Neural progenitor cell (in vitro differentiated cells): ENCODE data around the gene CASP10. TPM values are rescaled to one million over a fixed set of nuclear protein-coding genes. Genes with fewer than 3 reads are reported as not detected.

Experiments used
- DNase-seq: peaks from one replicate; pipeline ENCODE4 v3.0.0-alpha.2; 2016; ENCODE audit warnings: low spot score
- H2AFZ ChIP-seq: fragments of 200-600 bp; sonication (generic); replicated peaks from 2 replicates; pipeline ENCODE4 v1.6.1; 2016; ENCODE audit warnings: antibody characterized with exemption
- H3F3A ChIP-seq: fragments of 200-600 bp; sonication (generic); 2 replicates; pipeline ENCODE4 v1.6.1; 2016; ENCODE audit warnings: antibody characterized with exemption, low read depth
- H3K27ac ChIP-seq: fragments of 200-600 bp; sonication (generic); 2 replicates; pipeline ENCODE4 v1.5.1; 2016; ENCODE audit warnings: mild to moderate bottlenecking
- H3K27me3 ChIP-seq: fragments of 200-600 bp; sonication (generic); 2 replicates; pipeline ENCODE4 v1.6.1; 2016; ENCODE audit warnings: mild to moderate bottlenecking, moderate library complexity
- H3K36me3 ChIP-seq: fragments of 200-600 bp; sonication (generic); 2 replicates; pipeline ENCODE4 v1.5.1; 2016
- H3K4me1 ChIP-seq: fragments of 200-600 bp; sonication (generic); 2 replicates; pipeline ENCODE4 v1.6.1; 2016; ENCODE audit warnings: mixed run types
- H3K4me2 ChIP-seq: fragments of 200-600 bp; sonication (generic); 2 replicates; pipeline ENCODE4 v1.6.1; 2016
- H3K4me3 ChIP-seq: fragments of 200-600 bp; sonication (generic); 2 replicates; pipeline ENCODE4 v1.5.1; 2016
- H3K79me2 ChIP-seq: fragments of 200-600 bp; sonication (generic); 2 replicates; pipeline ENCODE4 v1.6.1; 2016; ENCODE audit warnings: low read depth
- H3K9ac ChIP-seq: fragments of 200-600 bp; sonication (generic); 2 replicates; pipeline ENCODE4 v1.6.1; 2016
- H3K9me3 ChIP-seq: fragments of 200-600 bp; sonication (generic); 2 replicates; pipeline ENCODE4 v1.5.1; 2016; ENCODE audit warnings: low read depth
- H4K20me1 ChIP-seq: fragments of 200-600 bp; sonication (generic); 2 replicates; pipeline ENCODE4 v1.6.1; 2016; ENCODE audit warnings: low read depth
- H3K27ac Mint-ChIP-seq: 3 replicates; pipeline ENCODE4 v1.8.0; 2021; ENCODE audit warnings: mixed read lengths
- H3K27me3 Mint-ChIP-seq: 2 replicates; pipeline ENCODE4 v1.8.0; 2022; ENCODE audit warnings: low read depth, mild to moderate bottlenecking, inconsistent platforms, moderate library complexity, mixed read lengths; ENCODE audit not compliant: insufficient read depth
- H3K36me3 Mint-ChIP-seq: 3 replicates; pipeline ENCODE4 v1.8.0; 2021; ENCODE audit warnings: mixed read lengths
- H3K4me1 Mint-ChIP-seq: 3 replicates; pipeline ENCODE4 v1.8.0; 2021; ENCODE audit warnings: mixed read lengths
- H3K4me3 Mint-ChIP-seq: 3 replicates; pipeline ENCODE4 v1.8.0; 2021; ENCODE audit warnings: mild to moderate bottlenecking, moderate library complexity, mixed read lengths
- H3K9me3 Mint-ChIP-seq: 3 replicates; pipeline ENCODE4 v1.8.0; 2020; ENCODE audit warnings: mixed read lengths
- CTCF ChIP-seq: fragments of 200-600 bp; sonication (generic); IDR thresholded peaks from 2 replicates; pipeline ENCODE4 v1.5.1; 2017; ENCODE audit warnings: antibody characterized with exemption, mild to moderate bottlenecking
- EZH2 ChIP-seq: fragments of 200-600 bp; sonication (generic); IDR thresholded peaks from 2 replicates; pipeline ENCODE4 v1.6.1; 2017; ENCODE audit warnings: antibody characterized with exemption, mild to moderate bottlenecking, moderate library complexity
- EZH2phosphoT487 ChIP-seq: fragments of 200-600 bp; sonication (generic); IDR thresholded peaks from 2 replicates; pipeline ENCODE4 v1.6.1; 2017; ENCODE audit warnings: antibody characterized with exemption
- total RNA-seq: library from RNA; depleted of rRNA; stranded (reverse); fragments of >200 nt; gene quantifications from 2 replicates; pipeline ENCODE4 v1.2.3, GENCODE V29; 2015; ENCODE audit warnings: low replicate concordance

CASP10 gene
- total RNA-seq, 1 donor from 2014 or later, result 2.2 TPM

GRCh38 chr2:201199847-201200246, 16.9 kb downstream of the CASP10 start:
- Mint-ChIP-seq H3K36me3 (no peaks in the 10 kb centered on the region), H3K4me3 (no peak overlapping the region), H3K27ac (no peak overlapping the region), H3K9me3 (no peaks in the 10 kb centered on the region), H3K4me1 (peaks cover 2% of the 10 kb centered on the region), H3K27me3 (peaks cover 2% of the 10 kb centered on the region)
- Histone ChIP-seq H3K4me3 (no peak overlapping the region), H4K20me1 (no peaks in the 10 kb centered on the region), H3K27me3 (no peaks in the 10 kb centered on the region), H3K9ac (no peak overlapping the region), H3K79me2 (no peaks in the 10 kb centered on the region), H3K27ac (no peak overlapping the region), H3K36me3 (no peaks in the 10 kb centered on the region), H3K4me2 (no peak overlapping the region), H3K9me3 (no peaks in the 10 kb centered on the region), H3F3A (no peaks in the 10 kb centered on the region), H3K4me1 (peaks cover 6% of the 10 kb centered on the region), H2AFZ (no peak overlapping the region)
- TF ChIP-seq EZH2 (no peak), EZH2phosphoT487 (no peak), CTCF (no peak)
- no peak for DNase-seq

GRCh38 chr2:201200345-201200744, 17.4 kb downstream of the CASP10 start:
- no peak overlapping the region for H3K27ac Mint-ChIP-seq
- no peaks in the 10 kb centered on the region for H3K9me3 Mint-ChIP-seq
- no peak overlapping the region for H3K4me3 ChIP-seq
- H3K27me3 Mint-ChIP-seq, result peaks cover 2% of the 10 kb centered on the region
- no peak overlapping the region for H3K4me2 ChIP-seq
- H4K20me1 ChIP-seq, result no peaks in the 10 kb centered on the region
- peaks cover 6% of the 10 kb centered on the region for H3K4me1 ChIP-seq
- no peaks in the 10 kb centered on the region for H3K9me3 ChIP-seq
- H3F3A ChIP-seq, result no peaks in the 10 kb centered on the region
- no peak for TF ChIP-seq EZH2phosphoT487
- TF ChIP-seq CTCF, result no peak
- no peak for TF ChIP-seq EZH2
- H3K27me3 ChIP-seq, result no peaks in the 10 kb centered on the region
- H3K36me3 ChIP-seq, result no peaks in the 10 kb centered on the region
- no peak overlapping the region for H3K27ac ChIP-seq
- H3K36me3 Mint-ChIP-seq, result no peaks in the 10 kb centered on the region
- H3K79me2 ChIP-seq, result no peaks in the 10 kb centered on the region
- peaks cover 2% of the 10 kb centered on the region for H3K4me1 Mint-ChIP-seq
- DNase-seq, result no peak
- no peak overlapping the region for H3K4me3 Mint-ChIP-seq
- H3K9ac ChIP-seq, result no peak overlapping the region
- H2AFZ ChIP-seq, result no peak overlapping the region

GRCh38 chr2:201201371-201201770, 18.4 kb downstream of the CASP10 start:
- DNase-seq, result no peak
- no peak overlapping the region for H3K4me3 ChIP-seq
- H3K27me3 ChIP-seq, result no peaks in the 10 kb centered on the region
- TF ChIP-seq CTCF (no peak), EZH2 (no peak), EZH2phosphoT487 (no peak)
- no peaks in the 10 kb centered on the region for H3K9me3 ChIP-seq
- no peaks in the 10 kb centered on the region for H3K27me3 Mint-ChIP-seq
- peaks cover 6% of the 10 kb centered on the region for H3K4me1 Mint-ChIP-seq
- H3K4me2 ChIP-seq, result no peak overlapping the region
- H3K27ac Mint-ChIP-seq, result no peak overlapping the region
- peaks cover 6% of the 10 kb centered on the region for H3K4me1 ChIP-seq
- no peak overlapping the region for H3K4me3 Mint-ChIP-seq
- H3K27ac ChIP-seq, result no peak overlapping the region
- no peaks in the 10 kb centered on the region for H3K9me3 Mint-ChIP-seq
- no peaks in the 10 kb centered on the region for H4K20me1 ChIP-seq
- no peaks in the 10 kb centered on the region for H3K36me3 Mint-ChIP-seq
- H3K9ac ChIP-seq, result no peak overlapping the region
- no peak overlapping the region for H2AFZ ChIP-seq
- no peaks in the 10 kb centered on the region for H3F3A ChIP-seq
- H3K79me2 ChIP-seq, result no peaks in the 10 kb centered on the region
- H3K36me3 ChIP-seq, result no peaks in the 10 kb centered on the region
